Measurements from ENCODE around the gene OSGIN1. TPM values are rescaled to one million over a fixed set of nuclear protein-coding genes. Genes with fewer than 3 reads are reported as not detected.

OSGIN1 gene
- total RNA-seq, 1 experiment from 2014 or later = 9.8 TPM

DNA sequence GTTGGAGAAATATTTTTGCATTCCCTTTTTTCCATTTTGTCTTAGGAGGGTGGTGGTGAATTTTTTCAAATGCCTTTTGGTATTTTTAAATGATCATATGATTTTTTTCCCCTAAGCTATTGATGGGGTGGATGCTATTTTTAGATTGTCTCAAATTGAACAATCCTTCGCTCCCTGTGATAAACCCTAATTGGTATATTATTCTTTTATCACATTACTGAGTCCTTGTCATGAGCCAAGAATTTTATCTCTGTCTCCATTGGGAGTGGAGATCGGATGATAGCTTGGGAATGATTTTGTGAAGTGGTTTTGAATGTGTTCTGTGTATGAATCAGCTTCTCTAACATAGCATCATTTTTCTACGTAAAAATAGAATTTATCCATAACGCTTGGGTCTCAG is 30.5 kb downstream of the OSGIN1 start:
- Histone ChIP-seq H3F3A (ENCODE audit: low read length, unreplicated experiment) (no peaks in the 10 kb centered on the region), H3K4me1 (ENCODE audit: insufficient read depth, low read length) (no peaks in the 10 kb centered on the region), H3K9ac (ENCODE audit: low read length) (no peak overlapping the region), H4K20me1 (ENCODE audit: low read length) (no peaks in the 10 kb centered on the region), H3K4me3 (ENCODE audit: low read length) (no peak overlapping the region), H3K79me2 (ENCODE audit: low read length) (no peaks in the 10 kb centered on the region), H3K27me3 (ENCODE audit: low read length) (peaks cover 18% of the 10 kb centered on the region), H3K27ac (ENCODE audit: low read length) (no peak overlapping the region), H3K36me3 (ENCODE audit: low read depth, low read length) (no peaks in the 10 kb centered on the region), H2AFZ (ENCODE audit: low read length) (no peak overlapping the region), H3K4me2 (ENCODE audit: low read length) (no peak overlapping the region), H3K9me2 (replicated peaks; ENCODE audit: low read length) (no peaks in the 10 kb centered on the region), H3K9me3 (ENCODE audit: low read length) (no peaks in the 10 kb centered on the region)
- ATAC-seq = no peak
- intact Hi-C loops (cut with micrococcal nuclease) = no loop called here
- no TSS peak for BruUV-seq (replicated peaks)
- no peak for TF ChIP-seq EZH2phosphoT487 (IDR thresholded peaks at IDR 0.05; ENCODE audit: borderline replicate concordance, low read length)
- no peak for TF ChIP-seq EZH2 (IDR thresholded peaks at IDR 0.05; ENCODE audit: low read length, unreplicated experiment)
- ChIA-PET POLR2A (ENCODE audit: unreplicated experiment) (no interaction called here), CTCF (no interaction called here)
- DNase-seq = no peak

GRCh38 chr16:83989300-83989699 is 36.3 kb downstream of the OSGIN1 start:
- no peak for ATAC-seq

DNA sequence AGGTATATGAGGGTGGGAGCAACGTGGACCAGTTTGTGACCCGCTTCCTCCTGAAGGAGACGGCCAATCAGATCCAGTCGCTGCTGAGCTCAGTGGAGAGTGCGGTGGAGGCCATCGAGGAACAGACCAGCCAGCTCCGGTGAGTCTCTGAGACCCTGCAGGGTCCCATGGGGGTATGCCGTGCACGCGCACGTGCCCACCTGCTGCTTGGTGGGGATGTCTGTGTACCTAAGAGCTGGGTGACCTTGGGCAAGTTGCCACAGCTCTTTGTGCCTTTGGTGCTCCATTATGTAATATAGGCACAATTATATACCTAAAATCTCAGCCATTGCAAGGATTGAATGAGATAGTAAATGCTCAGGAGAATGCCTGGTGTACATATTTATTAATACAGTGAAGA is 37.5 kb downstream of the OSGIN1 start:
- no peaks in the 10 kb centered on the region for H3K9me2 ChIP-seq (replicated peaks; ENCODE audit: low read length)
- H4K20me1 ChIP-seq (ENCODE audit: low read length) = no peaks in the 10 kb centered on the region
- TF ChIP-seq EZH2 (IDR thresholded peaks at IDR 0.05; ENCODE audit: low read length, unreplicated experiment) (no peak), EZH2phosphoT487 (IDR thresholded peaks at IDR 0.05; ENCODE audit: borderline replicate concordance, low read length) (no peak)
- TF ChIP-seq, protein P1, sequence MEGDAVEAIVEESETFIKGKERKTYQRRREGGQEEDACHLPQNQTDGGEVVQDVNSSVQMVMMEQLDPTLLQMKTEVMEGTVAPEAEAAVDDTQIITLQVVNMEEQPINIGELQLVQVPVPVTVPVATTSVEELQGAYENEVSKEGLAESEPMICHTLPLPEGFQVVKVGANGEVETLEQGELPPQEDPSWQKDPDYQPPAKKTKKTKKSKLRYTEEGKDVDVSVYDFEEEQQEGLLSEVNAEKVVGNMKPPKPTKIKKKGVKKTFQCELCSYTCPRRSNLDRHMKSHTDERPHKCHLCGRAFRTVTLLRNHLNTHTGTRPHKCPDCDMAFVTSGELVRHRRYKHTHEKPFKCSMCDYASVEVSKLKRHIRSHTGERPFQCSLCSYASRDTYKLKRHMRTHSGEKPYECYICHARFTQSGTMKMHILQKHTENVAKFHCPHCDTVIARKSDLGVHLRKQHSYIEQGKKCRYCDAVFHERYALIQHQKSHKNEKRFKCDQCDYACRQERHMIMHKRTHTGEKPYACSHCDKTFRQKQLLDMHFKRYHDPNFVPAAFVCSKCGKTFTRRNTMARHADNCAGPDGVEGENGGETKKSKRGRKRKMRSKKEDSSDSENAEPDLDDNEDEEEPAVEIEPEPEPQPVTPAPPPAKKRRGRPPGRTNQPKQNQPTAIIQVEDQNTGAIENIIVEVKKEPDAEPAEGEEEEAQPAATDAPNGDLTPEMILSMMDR (conservative IDR thresholded peaks at IDR 0.05; ENCODE audit: low read depth, low read length) = no peak
- intact Hi-C loops (cut with micrococcal nuclease) = no loop called here
- no peaks in the 10 kb centered on the region for H3F3A ChIP-seq (ENCODE audit: low read length, unreplicated experiment)
- no peak overlapping the region for H3K4me2 ChIP-seq (ENCODE audit: low read length)
- ChIA-PET POLR2A (ENCODE audit: unreplicated experiment) (no interaction called here), CTCF (no interaction called here)
- DNase-seq (no peak), ATAC-seq (no peak)
- H3K27me3 ChIP-seq (ENCODE audit: low read length) = peaks cover 29% of the 10 kb centered on the region
- no peaks in the 10 kb centered on the region for H3K79me2 ChIP-seq (ENCODE audit: low read length)
- no TSS peak for BruUV-seq (replicated peaks)
- H3K36me3 ChIP-seq (ENCODE audit: low read depth, low read length) = no peaks in the 10 kb centered on the region
- H3K27ac ChIP-seq (ENCODE audit: low read length) = no peak overlapping the region
- no peak overlapping the region for H3K9ac ChIP-seq (ENCODE audit: low read length)
- no peaks in the 10 kb centered on the region for H3K9me3 ChIP-seq (ENCODE audit: low read length)
- no peak overlapping the region for H2AFZ ChIP-seq (ENCODE audit: low read length)
- no peaks in the 10 kb centered on the region; the same call in 1 of the 2 replicates for H3K4me1 ChIP-seq (ENCODE audit: insufficient read depth, low read length)
- no peak overlapping the region for H3K4me3 ChIP-seq (ENCODE audit: low read length)

More at GRCh38 chr16:83989300-83989699, 36.3 kb downstream of the OSGIN1 start:
- Histone ChIP-seq H3F3A (ENCODE audit: low read length, unreplicated experiment) (no peaks in the 10 kb centered on the region), H3K4me2 (ENCODE audit: low read length) (no peak overlapping the region), H3K9ac (ENCODE audit: low read length) (no peak overlapping the region), H3K27ac (ENCODE audit: low read length) (no peak overlapping the region), H4K20me1 (ENCODE audit: low read length) (no peaks in the 10 kb centered on the region), H2AFZ (ENCODE audit: low read length) (no peak overlapping the region), H3K4me1 (ENCODE audit: insufficient read depth, low read length) (no peaks in the 10 kb centered on the region; the same call in 1 of the 2 replicates), H3K36me3 (ENCODE audit: low read depth, low read length) (no peaks in the 10 kb centered on the region), H3K9me3 (ENCODE audit: low read length) (no peaks in the 10 kb centered on the region), H3K27me3 (ENCODE audit: low read length) (peaks cover 29% of the 10 kb centered on the region), H3K79me2 (ENCODE audit: low read length) (no peaks in the 10 kb centered on the region), H3K9me2 (replicated peaks; ENCODE audit: low read length) (no peaks in the 10 kb centered on the region), H3K4me3 (ENCODE audit: low read length) (no peak overlapping the region)
- intact Hi-C loops (cut with micrococcal nuclease) = no loop called here
- TF ChIP-seq, protein P1 (conservative IDR thresholded peaks at IDR 0.05; ENCODE audit: low read depth, low read length) = no peak
- TF ChIP-seq EZH2 (IDR thresholded peaks at IDR 0.05; ENCODE audit: low read length, unreplicated experiment) (no peak), EZH2phosphoT487 (IDR thresholded peaks at IDR 0.05; ENCODE audit: borderline replicate concordance, low read length) (no peak)
- peak; percentile 7 for DNase-seq
- no TSS peak for BruUV-seq (replicated peaks)
- CTCF ChIA-PET = no interaction called here
- POLR2A ChIA-PET (ENCODE audit: unreplicated experiment) = no interaction called here
